Activated naive CD8-positive, alpha-beta T cell treated with anti-CD3 and anti-CD28 coated beads, Interleukin-2, amount 50 U/mL, for 24 hours (primary cell): Measurements from ENCODE around the gene MYO1B.
A peak's percentile ranks its signal among the peaks of the same experiment; 100 is the strongest.

Source experiments
- ATAC-seq: fragments of 150-1000 bp; cut with Tn5 transposase; one replicate; pipeline ENCODE4 v1.10.0; 2021
- DNase-seq: peaks from one replicate; pipeline ENCODE4 v3.0.0; 2021
- H3K27ac Mint-ChIP-seq: one replicate; pipeline ENCODE4 v1.8.0; 2021; ENCODE audit warnings: mild to moderate bottlenecking, mixed read lengths
- H3K27me3 Mint-ChIP-seq: one replicate; pipeline ENCODE4 v1.8.0; 2021; ENCODE audit warnings: mixed read lengths
- H3K36me3 Mint-ChIP-seq: one replicate; pipeline ENCODE4 v1.8.0; 2021; ENCODE audit warnings: low read depth, mixed read lengths
- H3K4me1 Mint-ChIP-seq: one replicate; pipeline ENCODE4 v1.8.0; 2021; ENCODE audit warnings: mixed read lengths
- H3K4me3 Mint-ChIP-seq: one replicate; pipeline ENCODE4 v1.8.0; 2021; ENCODE audit warnings: mild to moderate bottlenecking, moderate library complexity, mixed read lengths
- H3K9me3 Mint-ChIP-seq: one replicate; pipeline ENCODE4 v1.8.0; 2021; ENCODE audit warnings: mixed read lengths

Gene MYO1B

GRCh38 chr2:191217580-191217979, 27.6 kb upstream of the MYO1B start:
- no peak for ATAC-seq
- no peaks in the 10 kb centered on the region for H3K36me3 Mint-ChIP-seq
- no peak for DNase-seq
- H3K27ac Mint-ChIP-seq = no peak overlapping the region
- peaks cover 29% of the 10 kb centered on the region for H3K4me1 Mint-ChIP-seq
- no peak overlapping the region for H3K4me3 Mint-ChIP-seq
- no peaks in the 10 kb centered on the region for H3K27me3 Mint-ChIP-seq
- H3K9me3 Mint-ChIP-seq = peaks cover 27% of the 10 kb centered on the region

GRCh38 chr2:191218292-191218898, 26.8 kb upstream of the MYO1B start:
- H3K27me3 Mint-ChIP-seq = no peaks in the 10 kb centered on the region
- no peak overlapping the region for H3K27ac Mint-ChIP-seq
- H3K4me3 Mint-ChIP-seq = no peak overlapping the region
- ATAC-seq = peak; percentile 92
- no peaks in the 10 kb centered on the region for H3K36me3 Mint-ChIP-seq
- H3K4me1 Mint-ChIP-seq = peaks cover 29% of the 10 kb centered on the region
- peaks cover 18% of the 10 kb centered on the region for H3K9me3 Mint-ChIP-seq
- DNase-seq = peak; percentile 76

GRCh38 chr2:191220671-191221070, 24.5 kb upstream of the MYO1B start:
- Mint-ChIP-seq H3K27ac (no peak overlapping the region), H3K9me3 (peaks cover 17% of the 10 kb centered on the region)

GRCh38 chr2:191221666-191222065, 23.5 kb upstream of the MYO1B start:
- no peak for ATAC-seq
- Mint-ChIP-seq H3K4me3 (no peak overlapping the region), H3K36me3 (no peaks in the 10 kb centered on the region), H3K27ac (no peak overlapping the region), H3K9me3 (peaks cover 17% of the 10 kb centered on the region), H3K4me1 (peaks cover 29% of the 10 kb centered on the region), H3K27me3 (no peaks in the 10 kb centered on the region)
- DNase-seq = no peak

More at GRCh38 chr2:191220671-191221070, 24.5 kb upstream of the MYO1B start:
- ATAC-seq (no peak), DNase-seq (no peak)
- Mint-ChIP-seq H3K27me3 (no peaks in the 10 kb centered on the region), H3K4me3 (no peak overlapping the region), H3K4me1 (peaks cover 29% of the 10 kb centered on the region), H3K36me3 (no peaks in the 10 kb centered on the region)

GRCh38 chr2:191222507-191222906, 22.7 kb upstream of the MYO1B start:
- Mint-ChIP-seq H3K27me3 (no peaks in the 10 kb centered on the region), H3K4me3 (no peak overlapping the region), H3K9me3 (peaks cover 17% of the 10 kb centered on the region), H3K27ac (no peak overlapping the region), H3K36me3 (no peaks in the 10 kb centered on the region), H3K4me1 (peaks cover 28% of the 10 kb centered on the region)
- ATAC-seq (no peak), DNase-seq (no peak)

GRCh38 chr2:191222952-191223351, 22.3 kb upstream of the MYO1B start:
- Mint-ChIP-seq H3K36me3 (no peaks in the 10 kb centered on the region), H3K27me3 (no peaks in the 10 kb centered on the region), H3K4me3 (no peak overlapping the region), H3K27ac (no peak overlapping the region), H3K9me3 (peaks cover 17% of the 10 kb centered on the region), H3K4me1 (peaks cover 23% of the 10 kb centered on the region)
- no peak for ATAC-seq
- no peak for DNase-seq

GRCh38 chr2:191225126-191225525, 20.1 kb upstream of the MYO1B start:
- Mint-ChIP-seq H3K27me3 (no peaks in the 10 kb centered on the region), H3K27ac (no peak overlapping the region), H3K36me3 (no peaks in the 10 kb centered on the region), H3K4me3 (no peak overlapping the region), H3K4me1 (peaks cover 7% of the 10 kb centered on the region), H3K9me3 (peaks cover 11% of the 10 kb centered on the region)
- DNase-seq (no peak), ATAC-seq (no peak)

- Mint-ChIP-seq H3K9me3 (peaks cover 5% of the 10 kb centered on the region), H3K27ac (no peak overlapping the region), H3K4me3 (no peak overlapping the region), H3K4me1 (peaks cover 3% of the 10 kb centered on the region), H3K36me3 (no peaks in the 10 kb centered on the region), H3K27me3 (no peaks in the 10 kb centered on the region)
- DNase-seq = no peak
- ATAC-seq = no peak
These were observed 19.5 kb upstream of the MYO1B start for GRCh38 chr2:191225690-191226089.

GRCh38 chr2:191226196-191226595, 19.0 kb upstream of the MYO1B start:
- H3K4me3 Mint-ChIP-seq = no peak overlapping the region
- no peaks in the 10 kb centered on the region for H3K27me3 Mint-ChIP-seq
- H3K9me3 Mint-ChIP-seq = peaks cover 5% of the 10 kb centered on the region
- H3K27ac Mint-ChIP-seq = no peak overlapping the region
- ATAC-seq = no peak
- H3K36me3 Mint-ChIP-seq = no peaks in the 10 kb centered on the region
- peaks cover 3% of the 10 kb centered on the region for H3K4me1 Mint-ChIP-seq
- no peak for DNase-seq

- no peak for ATAC-seq
These were observed 16.9 kb upstream of the MYO1B start for GRCh38 chr2:191228333-191228732.

GRCh38 chr2:191228861-191229260, 16.3 kb upstream of the MYO1B start:
- H3K36me3 Mint-ChIP-seq = no peaks in the 10 kb centered on the region
- no peaks in the 10 kb centered on the region for H3K9me3 Mint-ChIP-seq
- no peak overlapping the region for H3K4me3 Mint-ChIP-seq
- DNase-seq (no peak), ATAC-seq (no peak)
- no peaks in the 10 kb centered on the region for H3K27me3 Mint-ChIP-seq
- no peak overlapping the region for H3K27ac Mint-ChIP-seq
- H3K4me1 Mint-ChIP-seq = peaks cover 3% of the 10 kb centered on the region

More at GRCh38 chr2:191228333-191228732, 16.9 kb upstream of the MYO1B start:
- Mint-ChIP-seq H3K36me3 (no peaks in the 10 kb centered on the region), H3K27me3 (no peaks in the 10 kb centered on the region), H3K4me1 (peaks cover 3% of the 10 kb centered on the region), H3K27ac (no peak overlapping the region), H3K9me3 (no peaks in the 10 kb centered on the region), H3K4me3 (no peak overlapping the region)
- DNase-seq = no peak

GRCh38 chr2:191230174-191230573, 15.0 kb upstream of the MYO1B start:
- DNase-seq = no peak
- H3K9me3 Mint-ChIP-seq = no peaks in the 10 kb centered on the region
- H3K4me3 Mint-ChIP-seq = no peak overlapping the region
- no peak overlapping the region for H3K27ac Mint-ChIP-seq
- no peaks in the 10 kb centered on the region for H3K27me3 Mint-ChIP-seq
- peaks cover 3% of the 10 kb centered on the region for H3K4me1 Mint-ChIP-seq
- H3K36me3 Mint-ChIP-seq = no peaks in the 10 kb centered on the region
- peak; percentile 46 for ATAC-seq

- Mint-ChIP-seq H3K27me3 (no peaks in the 10 kb centered on the region), H3K4me3 (no peak overlapping the region), H3K36me3 (no peaks in the 10 kb centered on the region), H3K27ac (no peak overlapping the region), H3K4me1 (peaks cover 3% of the 10 kb centered on the region), H3K9me3 (no peaks in the 10 kb centered on the region)
- ATAC-seq = no peak
- no peak for DNase-seq
These were observed 13.2 kb upstream of the MYO1B start for GRCh38 chr2:191231995-191232394.

- Mint-ChIP-seq H3K27ac (no peak overlapping the region), H3K9me3 (no peaks in the 10 kb centered on the region), H3K36me3 (no peaks in the 10 kb centered on the region), H3K4me1 (peaks cover 3% of the 10 kb centered on the region), H3K27me3 (no peaks in the 10 kb centered on the region), H3K4me3 (no peak overlapping the region)
- no peak for DNase-seq
- no peak for ATAC-seq
These were observed 11.7 kb upstream of the MYO1B start for GRCh38 chr2:191233533-191233932.

GRCh38 chr2:191234376-191234775, 10.8 kb upstream of the MYO1B start:
- Mint-ChIP-seq H3K27ac (no peak overlapping the region), H3K4me1 (peaks cover 3% of the 10 kb centered on the region)

GRCh38 chr2:191240871-191241270, 4.3 kb upstream of the MYO1B start:
- Mint-ChIP-seq H3K4me3 (no peak overlapping the region), H3K27me3 (peaks cover 11% of the 10 kb centered on the region), H3K9me3 (peaks cover 8% of the 10 kb centered on the region), H3K4me1 (no peaks in the 10 kb centered on the region), H3K27ac (no peak overlapping the region), H3K36me3 (no peaks in the 10 kb centered on the region)
- ATAC-seq = no peak
- no peak for DNase-seq

More at GRCh38 chr2:191234376-191234775, 10.8 kb upstream of the MYO1B start:
- no peak for ATAC-seq
- Mint-ChIP-seq H3K9me3 (no peaks in the 10 kb centered on the region), H3K36me3 (no peaks in the 10 kb centered on the region), H3K4me3 (no peak overlapping the region), H3K27me3 (no peaks in the 10 kb centered on the region)
- DNase-seq = no peak
